ENCODE measurements around the gene LORICRIN.

Gene LORICRIN

GRCh38 chr1:153292740-153293479 lies 33.4 kb downstream of the LORICRIN start:
- DNase-seq (ENCODE audit: low read depth, low spot score), result peak; percentile 58
- peak overlapping the region; percentile 5; the same call in 1 of the 2 replicates for H3K4me3 ChIP-seq (ENCODE audit: low read length)

GRCh38 chr1:153293480-153293775 lies 33.9 kb downstream of the LORICRIN start:
- DNase-seq (ENCODE audit: low read depth, low spot score), result no peak
- no peak overlapping the region; the same call in 1 of the 2 replicates for H3K4me3 ChIP-seq (ENCODE audit: low read length)

- DNase-seq (ENCODE audit: low read depth, low spot score), result peak; percentile 94
- H3K4me3 ChIP-seq (ENCODE audit: low read length), result peak overlapping the region; percentile 18
These were observed 34.4 kb downstream of the LORICRIN start for GRCh38 chr1:153293851-153294250.

GRCh38 chr1:153302308-153302707 lies 42.8 kb downstream of the LORICRIN start:
- no peak for DNase-seq (ENCODE audit: low read depth, low spot score)
- no peak overlapping the region for H3K4me3 ChIP-seq (ENCODE audit: low read length)

GRCh38 chr1:153305682-153306081 lies 46.2 kb downstream of the LORICRIN start:
- no peak overlapping the region for H3K4me3 ChIP-seq (ENCODE audit: low read length)
- DNase-seq (ENCODE audit: low read depth, low spot score), result no peak

GRCh38 chr1:153306303-153307220 lies 47.1 kb downstream of the LORICRIN start:
- no peak overlapping the region for H3K4me3 ChIP-seq (ENCODE audit: low read length)

GRCh38 chr1:153307221-153307600 lies 47.7 kb downstream of the LORICRIN start:
- DNase-seq (ENCODE audit: low read depth, low spot score), result no peak
- H3K4me3 ChIP-seq (ENCODE audit: low read length), result no peak overlapping the region

More at GRCh38 chr1:153306303-153307220, 47.1 kb downstream of the LORICRIN start:
- no peak for DNase-seq (ENCODE audit: low read depth, low spot score)

- no peak for DNase-seq (ENCODE audit: low read depth, low spot score)
- H3K4me3 ChIP-seq (ENCODE audit: low read length), result no peak overlapping the region
These were observed 49.1 kb downstream of the LORICRIN start for GRCh38 chr1:153308540-153308939.

GRCh38 chr1:153309441-153309840 lies 50.0 kb downstream of the LORICRIN start:
- no peak for DNase-seq (ENCODE audit: low read depth, low spot score)
- no peak overlapping the region for H3K4me3 ChIP-seq (ENCODE audit: low read length)

GRCh38 chr1:153310526-153310925 lies 51.0 kb downstream of the LORICRIN start:
- DNase-seq (ENCODE audit: low read depth, low spot score), result no peak
- no peak overlapping the region for H3K4me3 ChIP-seq (ENCODE audit: low read length)

Measured in Jurkat, Clone E6-1 (cell line).